ENCODE data around the gene FNDC11.
"Not testable (repeated sequence)": the region's sequence is repeated elsewhere in the genome, so short reads cannot be mapped to it uniquely, and the experiment has no call there.

Gene FNDC11

DNA sequence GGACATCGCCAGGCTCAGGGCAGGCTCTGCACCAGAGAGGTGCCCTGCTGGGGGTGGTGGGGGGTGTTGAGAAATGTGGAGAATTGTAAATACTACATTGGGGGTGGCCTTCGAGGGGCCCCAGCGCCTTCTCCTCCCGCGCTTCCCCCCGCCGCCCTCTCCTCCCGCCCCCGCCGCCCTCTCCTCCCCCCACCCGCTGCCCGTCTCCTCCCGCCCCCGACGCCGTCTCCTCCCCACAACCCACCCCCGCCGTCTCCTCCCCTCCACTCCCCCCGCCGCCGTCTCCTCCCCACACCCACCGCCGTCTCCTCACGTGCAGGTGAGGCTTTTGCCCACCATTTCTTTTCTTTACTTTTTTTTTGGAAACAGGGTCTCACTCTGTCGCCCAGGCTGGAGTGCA, 4.9 kb upstream of the FNDC11 start:
- peaks cover 23% of the 10 kb centered on the region; the same call in 1 of the 2 replicates for H3K4me1 ChIP-seq (ENCODE audit: insufficient read depth, low read length)
- H3K9ac ChIP-seq (ENCODE audit: low read depth, low read length), result no peak overlapping the region
- H3K36me3 ChIP-seq (ENCODE audit: insufficient read depth, low read length), result no peaks in the 10 kb centered on the region
- H3K9me3 ChIP-seq (ENCODE audit: control insufficient read depth, insufficient read depth, low read length), result no peaks in the 10 kb centered on the region

DNA sequence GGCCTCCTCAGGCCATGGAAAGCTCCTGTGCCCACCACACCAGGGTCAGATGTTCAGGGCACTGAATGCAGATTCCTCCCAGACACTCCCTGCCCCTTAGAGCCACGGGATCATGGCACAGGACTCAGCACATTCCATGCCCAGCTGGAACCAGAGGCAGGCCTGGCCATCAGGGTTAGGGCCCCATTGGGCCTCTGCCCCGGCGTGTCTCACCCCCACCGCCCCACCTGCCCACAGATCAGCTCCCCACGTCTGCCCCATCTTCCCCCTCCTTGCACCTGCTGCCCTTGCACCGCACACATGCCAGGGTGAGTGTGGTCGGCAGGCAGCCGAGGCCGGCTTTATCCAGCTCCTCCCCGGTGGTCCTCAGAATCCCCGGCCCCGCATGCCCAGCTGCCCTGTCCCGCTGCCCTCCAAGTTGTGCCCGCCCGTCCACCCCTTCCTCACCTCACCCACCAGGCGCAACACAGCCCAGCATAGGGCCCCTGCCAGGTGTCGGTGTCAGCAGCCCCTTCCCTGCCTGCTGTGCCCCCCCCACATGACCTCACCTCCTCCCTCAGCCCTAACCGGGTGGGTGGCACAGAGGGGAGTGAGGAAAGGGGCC, 4.2 kb upstream of the FNDC11 start:
- Histone ChIP-seq H3K9ac (ENCODE audit: low read depth, low read length) (no peak overlapping the region), H3K36me3 (ENCODE audit: insufficient read depth, low read length) (no peaks in the 10 kb centered on the region), H3K9me3 (ENCODE audit: control insufficient read depth, insufficient read depth, low read length) (no peaks in the 10 kb centered on the region), H3K4me1 (ENCODE audit: insufficient read depth, low read length) (peaks cover 23% of the 10 kb centered on the region; the same call in 1 of the 2 replicates)

DNA sequence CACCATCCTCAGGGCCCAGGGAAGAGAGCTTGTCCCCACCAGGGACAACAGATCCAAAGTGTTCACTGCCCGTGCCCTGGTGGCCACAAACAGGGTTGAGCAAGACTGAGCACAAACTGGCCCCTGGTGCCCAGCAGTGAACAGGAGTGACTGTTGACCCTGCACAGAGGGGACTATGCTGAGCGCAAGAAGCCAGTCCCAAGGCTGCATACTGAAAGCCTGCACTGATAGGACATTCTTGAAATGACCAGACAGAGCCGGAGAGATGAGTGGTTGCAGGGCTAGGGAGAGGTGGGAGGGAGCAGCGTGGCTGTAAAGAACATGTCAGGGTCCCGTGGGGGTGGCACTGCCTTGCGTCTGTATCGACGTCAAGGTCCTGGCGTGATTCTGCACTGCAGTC, 2.9 kb upstream of the FNDC11 start:
- Histone ChIP-seq H3K4me1 (ENCODE audit: insufficient read depth, low read length) (peaks cover 23% of the 10 kb centered on the region; the same call in 1 of the 2 replicates), H3K9me3 (ENCODE audit: control insufficient read depth, insufficient read depth, low read length) (no peaks in the 10 kb centered on the region), H3K36me3 (ENCODE audit: insufficient read depth, low read length) (no peaks in the 10 kb centered on the region), H3K9ac (ENCODE audit: low read depth, low read length) (no peak overlapping the region)

DNA sequence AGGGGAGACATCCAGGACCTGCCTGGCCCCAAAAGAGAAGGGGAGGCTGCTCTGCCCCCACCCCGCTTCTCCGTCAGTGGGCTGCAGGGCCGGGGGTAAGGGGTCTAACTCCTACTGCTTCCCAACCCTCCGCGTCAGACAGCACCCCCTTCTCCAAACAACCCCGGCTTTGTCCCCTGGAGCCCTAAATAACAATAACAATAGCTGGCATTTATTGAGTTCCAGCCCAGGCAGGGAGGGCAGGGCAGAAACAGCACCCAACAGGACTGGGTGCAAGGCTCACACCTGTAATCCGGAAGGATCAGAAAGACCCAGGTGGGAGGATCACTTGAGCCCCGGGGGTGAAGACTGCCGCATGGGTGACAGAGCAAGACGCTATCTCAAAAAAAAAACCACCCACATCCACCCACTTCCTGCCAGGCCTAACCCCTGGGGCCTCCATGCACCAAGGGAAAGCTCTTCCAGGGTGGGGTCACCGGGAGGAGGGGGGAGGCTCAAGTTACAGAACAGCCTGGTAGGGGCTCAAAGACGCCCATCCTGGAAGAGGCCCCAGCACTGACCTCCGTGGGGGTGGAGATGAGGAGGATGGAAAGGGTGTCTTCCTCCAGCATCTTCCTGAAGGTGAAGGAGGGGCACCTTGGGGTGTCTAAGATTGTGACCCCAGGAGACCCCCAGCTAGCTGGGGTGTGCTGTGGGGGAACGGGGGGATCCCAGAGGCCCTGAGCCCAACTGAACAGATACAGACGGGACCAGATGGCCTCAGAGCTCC, 1.3 kb upstream of the FNDC11 start:
- no peaks in the 10 kb centered on the region for H3K9me3 ChIP-seq (ENCODE audit: control insufficient read depth, insufficient read depth, low read length)
- H3K4me1 ChIP-seq (ENCODE audit: insufficient read depth, low read length), result peaks cover 23% of the 10 kb centered on the region; the same call in 1 of the 2 replicates
- H3K36me3 ChIP-seq (ENCODE audit: insufficient read depth, low read length), result no peaks in the 10 kb centered on the region
- peak overlapping the region; percentile 54; the same call in 1 of the 2 replicates for H3K9ac ChIP-seq (ENCODE audit: low read depth, low read length)

DNA sequence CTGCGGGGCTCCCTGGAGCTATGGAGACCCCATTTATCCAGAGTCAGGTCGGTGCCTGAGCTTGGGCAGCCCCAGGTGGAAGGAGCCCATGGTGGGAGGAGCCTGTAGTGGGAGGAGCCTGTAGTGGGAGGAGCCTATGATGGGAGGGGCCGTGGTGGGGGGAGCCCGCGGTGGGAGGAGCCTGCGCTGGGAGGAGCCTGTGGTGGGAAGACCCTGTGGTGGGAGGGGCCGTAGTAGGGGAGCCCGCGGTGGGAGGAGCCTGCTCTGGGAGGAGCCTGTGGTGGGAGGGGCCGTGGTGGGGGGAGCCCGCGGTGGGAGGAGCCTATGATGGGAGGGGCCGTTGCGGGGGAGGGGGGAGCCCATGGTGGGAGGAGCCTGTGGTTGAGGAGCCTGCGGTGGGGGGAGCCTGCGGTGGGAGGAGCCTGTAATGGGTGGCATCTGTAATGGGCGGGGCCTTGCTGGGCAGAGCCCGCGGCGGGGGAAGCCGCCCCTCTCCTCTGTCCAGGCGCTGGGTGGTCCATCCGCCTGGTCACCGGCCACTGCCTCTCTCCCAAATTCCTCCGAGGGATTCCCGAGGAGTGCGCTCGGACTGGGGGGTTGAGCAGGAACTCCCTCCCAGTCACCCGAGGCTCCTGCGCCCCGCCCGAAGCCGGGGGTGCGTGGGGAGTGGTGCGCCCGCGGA, 567 bp upstream of the FNDC11 start:
- Histone ChIP-seq H3K9me3 (ENCODE audit: control insufficient read depth, insufficient read depth, low read length) (no peaks in the 10 kb centered on the region), H3K36me3 (ENCODE audit: insufficient read depth, low read length) (no peaks in the 10 kb centered on the region), H3K4me1 (ENCODE audit: insufficient read depth, low read length) (peaks cover 16% of the 10 kb centered on the region; the same call in 1 of the 2 replicates), H3K9ac (ENCODE audit: low read depth, low read length) (peak overlapping the region; percentile 90; the same call in 1 of the 2 replicates)

DNA sequence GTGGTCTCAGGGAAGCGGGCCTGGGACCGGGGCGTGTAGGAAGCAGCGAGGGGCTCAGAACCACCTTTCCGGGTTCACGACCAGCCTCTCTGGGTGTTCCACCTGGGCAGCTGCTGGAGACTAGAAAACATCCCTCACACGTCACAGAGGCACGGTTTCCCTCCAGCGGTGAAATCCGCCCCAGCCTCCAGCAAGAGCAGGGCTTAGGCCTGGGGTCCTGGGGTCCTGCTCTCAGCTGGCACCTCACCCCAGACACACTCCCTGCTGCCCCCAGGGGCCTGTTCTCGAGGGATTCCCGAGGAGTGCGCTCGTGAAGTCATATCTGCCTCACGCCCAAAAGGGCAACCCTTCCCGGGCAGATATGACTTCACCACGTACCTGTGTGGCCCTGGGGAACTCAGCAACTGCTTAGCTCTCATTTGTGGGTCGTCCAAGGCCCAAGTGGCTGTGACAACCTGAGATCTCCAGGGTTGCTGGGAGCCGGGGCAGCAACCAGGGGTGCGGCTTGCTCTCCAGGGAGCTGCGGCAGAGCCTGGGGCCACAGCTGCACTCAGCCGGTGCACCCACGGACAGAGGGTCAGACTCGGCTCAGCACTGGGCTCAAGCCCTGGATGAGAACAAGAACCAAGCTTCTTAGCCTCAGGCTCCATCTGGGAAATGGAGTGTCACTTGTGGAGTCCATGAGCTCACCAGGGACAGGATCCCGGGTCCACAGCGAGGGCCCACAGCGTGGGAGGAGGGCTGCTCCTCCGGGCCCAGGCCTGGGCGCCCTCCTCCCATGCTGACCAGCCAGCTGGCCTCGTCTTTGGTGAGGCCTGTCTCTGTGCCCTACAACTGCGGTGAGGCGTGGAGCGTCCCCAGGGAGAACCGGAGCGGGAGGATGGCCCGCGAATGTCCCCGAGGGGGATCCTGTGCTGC, 661 bp downstream of the FNDC11 start:
- Histone ChIP-seq H3K4me1 (ENCODE audit: insufficient read depth, low read length) (peaks cover 8% of the 10 kb centered on the region; the same call in 1 of the 2 replicates), H3K36me3 (ENCODE audit: insufficient read depth, low read length) (no peaks in the 10 kb centered on the region), H3K9me3 (ENCODE audit: control insufficient read depth, insufficient read depth, low read length) (no peaks in the 10 kb centered on the region), H3K9ac (ENCODE audit: low read depth, low read length) (peak overlapping the region; percentile 90; the same call in 1 of the 2 replicates)

DNA sequence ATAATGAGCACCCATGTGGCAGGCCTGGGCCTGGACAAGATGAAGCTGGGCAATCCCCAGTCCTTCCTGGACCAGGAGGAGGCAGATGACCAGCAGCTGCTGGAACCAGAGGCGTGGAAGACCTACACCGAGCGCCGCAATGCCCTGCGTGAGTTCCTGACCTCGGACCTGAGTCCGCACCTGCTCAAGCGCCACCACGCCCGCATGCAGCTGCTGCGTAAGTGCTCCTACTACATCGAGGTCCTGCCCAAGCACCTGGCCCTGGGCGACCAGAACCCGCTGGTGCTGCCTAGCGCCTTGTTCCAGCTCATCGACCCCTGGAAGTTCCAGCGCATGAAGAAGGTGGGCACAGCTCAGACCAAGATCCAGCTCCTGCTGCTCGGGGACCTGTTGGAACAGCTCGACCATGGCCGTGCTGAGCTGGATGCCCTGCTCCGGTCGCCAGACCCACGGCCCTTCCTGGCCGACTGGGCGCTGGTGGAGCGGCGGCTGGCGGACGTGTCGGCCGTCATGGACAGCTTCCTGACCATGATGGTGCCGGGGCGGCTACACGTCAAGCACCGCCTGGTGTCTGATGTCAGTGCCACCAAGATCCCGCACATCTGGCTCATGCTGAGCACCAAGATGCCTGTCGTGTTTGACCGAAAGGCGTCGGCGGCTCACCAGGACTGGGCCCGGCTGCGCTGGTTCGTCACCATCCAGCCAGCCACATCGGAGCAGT, 1.9 kb downstream of the FNDC11 start:
- Histone ChIP-seq H3K36me3 (ENCODE audit: insufficient read depth, low read length) (no peaks in the 10 kb centered on the region), H3K9me3 (ENCODE audit: control insufficient read depth, insufficient read depth, low read length) (no peaks in the 10 kb centered on the region), H3K4me1 (ENCODE audit: insufficient read depth, low read length) (peaks cover 7% of the 10 kb centered on the region; the same call in 1 of the 2 replicates), H3K9ac (ENCODE audit: low read depth, low read length) (no peak overlapping the region)

DNA sequence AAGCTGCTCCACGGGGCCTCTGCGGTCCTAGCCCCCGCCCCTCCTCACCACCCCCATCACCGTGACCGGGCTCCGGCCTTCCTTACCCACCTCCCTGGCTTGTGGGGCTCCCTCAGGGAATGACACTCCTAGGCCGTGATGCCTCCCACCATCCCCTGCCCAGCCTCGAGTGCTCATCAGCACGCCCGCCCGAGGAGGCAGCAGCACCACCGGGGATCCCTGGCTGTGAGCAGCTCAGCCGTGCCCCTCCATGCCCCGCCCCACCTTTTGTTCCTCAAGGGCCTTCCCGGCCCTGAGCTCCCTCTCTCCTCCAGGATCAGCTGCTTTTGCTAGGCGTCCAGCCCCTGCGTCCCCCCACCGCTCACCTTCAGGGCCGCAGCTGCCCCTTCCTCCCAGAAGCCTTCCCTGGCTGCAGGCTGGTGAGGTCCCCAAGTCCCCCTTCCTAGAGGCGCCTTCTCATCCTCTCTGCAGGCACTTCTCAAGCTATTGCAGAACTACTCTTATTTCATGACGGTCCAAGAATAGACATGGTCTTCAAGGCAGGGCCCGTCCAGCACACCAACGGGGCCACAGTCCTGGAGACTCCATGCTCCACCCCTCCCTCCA, 3.0 kb downstream of the FNDC11 start:
- Histone ChIP-seq H3K9ac (ENCODE audit: low read depth, low read length) (no peak overlapping the region), H3K9me3 (ENCODE audit: control insufficient read depth, insufficient read depth, low read length) (no peaks in the 10 kb centered on the region), H3K4me1 (ENCODE audit: insufficient read depth, low read length) (peaks cover 7% of the 10 kb centered on the region; the same call in 1 of the 2 replicates), H3K36me3 (ENCODE audit: insufficient read depth, low read length) (no peaks in the 10 kb centered on the region)

DNA sequence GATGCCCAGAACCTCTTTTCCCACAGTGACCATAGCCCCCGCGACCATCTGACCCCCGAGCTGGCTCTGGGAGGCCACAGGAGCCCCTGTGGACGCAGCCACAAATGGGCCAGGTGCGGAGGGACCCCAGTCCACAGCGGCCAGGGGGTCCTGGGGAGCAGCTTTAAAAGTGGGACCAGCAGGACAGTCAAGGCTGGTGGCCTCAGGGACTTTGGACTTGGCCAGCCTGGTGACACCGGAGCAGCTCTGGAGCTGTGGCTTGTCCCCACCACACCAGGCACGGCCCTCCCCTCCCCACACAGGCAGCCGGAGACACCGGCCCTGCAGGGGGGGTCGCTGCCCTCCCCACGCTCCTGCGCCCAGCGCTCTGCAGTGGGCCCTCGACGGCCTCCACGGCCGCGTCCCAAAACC, 3.5 kb downstream of the FNDC11 start:
- no peaks in the 10 kb centered on the region for H3K9me3 ChIP-seq (ENCODE audit: control insufficient read depth, insufficient read depth, low read length)
- no peaks in the 10 kb centered on the region for H3K36me3 ChIP-seq (ENCODE audit: insufficient read depth, low read length)
- H3K9ac ChIP-seq (ENCODE audit: low read depth, low read length), result no peak overlapping the region
- peaks cover 6% of the 10 kb centered on the region; the same call in 1 of the 2 replicates for H3K4me1 ChIP-seq (ENCODE audit: insufficient read depth, low read length)

DNA sequence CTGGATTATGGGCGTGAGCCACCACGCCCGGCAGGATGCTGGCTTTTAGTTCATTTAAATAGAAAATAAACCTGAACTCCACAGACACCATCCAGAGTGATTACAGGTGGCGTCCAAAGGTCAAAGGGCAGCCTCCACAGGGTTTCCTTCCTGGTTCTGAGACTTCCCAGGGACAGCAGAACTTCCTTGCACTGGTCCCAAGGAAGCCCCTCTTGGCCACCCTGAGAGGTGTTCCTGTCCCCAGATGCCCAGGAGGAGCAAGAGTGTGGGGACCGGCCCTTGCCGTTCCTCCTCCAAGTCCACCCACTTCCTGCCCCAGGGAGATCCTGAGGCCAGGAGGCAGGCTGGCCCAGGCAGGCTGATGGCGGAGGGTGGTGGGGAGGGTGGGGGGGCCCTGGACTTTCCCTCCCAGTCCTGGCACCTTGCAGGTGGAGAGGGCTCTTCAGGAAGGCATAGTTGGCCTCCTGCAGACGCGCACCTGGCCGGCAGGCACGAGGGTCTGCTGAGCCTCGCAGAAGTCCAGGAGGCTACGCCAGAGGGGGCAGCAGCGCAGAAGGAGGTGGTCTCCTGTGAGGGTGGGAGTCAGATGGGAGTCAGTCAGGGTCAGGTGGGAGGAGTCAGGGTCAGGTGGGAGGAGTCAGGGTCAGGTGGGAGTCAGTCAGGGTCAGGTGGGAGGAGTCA, 5.0 kb downstream of the FNDC11 start:
- no peaks in the 10 kb centered on the region for H3K4me1 ChIP-seq (ENCODE audit: insufficient read depth, low read length)
- no peaks in the 10 kb centered on the region for H3K9me3 ChIP-seq (ENCODE audit: control insufficient read depth, insufficient read depth, low read length)
- no peak overlapping the region for H3K9ac ChIP-seq (ENCODE audit: low read depth, low read length)
- H3K36me3 ChIP-seq (ENCODE audit: insufficient read depth, low read length), result no peaks in the 10 kb centered on the region

DNA sequence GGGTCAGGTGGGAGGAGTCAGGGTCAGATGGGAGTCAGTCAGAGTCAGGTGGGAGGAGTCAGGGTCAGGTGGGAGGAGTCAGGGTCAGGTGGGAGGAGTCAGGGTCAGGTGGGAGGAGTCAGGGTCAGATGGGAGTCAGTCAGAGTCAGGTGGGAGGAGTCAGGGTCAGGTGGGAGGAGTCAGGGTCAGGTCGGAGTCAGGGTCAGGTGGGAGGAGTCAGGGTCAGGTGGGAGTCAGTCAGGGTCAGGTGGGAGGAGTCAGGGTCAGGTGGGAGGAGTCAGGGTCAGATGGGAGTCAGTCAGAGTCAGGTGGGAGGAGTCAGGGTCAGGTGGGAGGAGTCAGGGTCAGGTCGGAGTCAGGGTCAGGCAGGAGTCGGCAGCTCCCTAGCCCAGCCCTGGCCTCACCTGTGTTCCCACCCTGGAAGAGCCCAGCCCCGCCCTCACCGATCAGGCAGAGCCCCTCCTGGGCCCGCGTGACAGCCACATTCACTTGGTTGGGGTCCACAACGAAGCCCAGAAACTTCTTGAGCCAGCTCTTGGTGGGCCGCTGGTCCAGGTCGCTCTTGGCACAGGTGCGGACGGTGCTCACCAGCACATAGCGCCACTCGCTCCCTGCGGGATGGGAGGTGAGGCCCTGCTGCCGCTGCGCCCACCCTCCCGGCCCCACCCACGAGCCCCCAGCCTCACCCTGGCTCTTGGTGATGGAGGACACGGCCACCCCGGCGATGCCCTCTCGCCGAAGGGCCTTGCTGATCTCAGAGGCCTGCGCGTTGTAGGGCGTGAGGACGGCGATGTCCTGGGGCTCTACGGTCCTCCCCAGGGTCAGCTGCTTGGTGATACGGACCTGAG, 5.8 kb downstream of the FNDC11 start:
- not testable (repeated sequence) for H3K9ac ChIP-seq (ENCODE audit: low read depth, low read length); H3K9me3 ChIP-seq (ENCODE audit: control insufficient read depth, insufficient read depth, low read length); H3K36me3 ChIP-seq (ENCODE audit: insufficient read depth, low read length); H3K4me1 ChIP-seq (ENCODE audit: insufficient read depth, low read length)

DNA sequence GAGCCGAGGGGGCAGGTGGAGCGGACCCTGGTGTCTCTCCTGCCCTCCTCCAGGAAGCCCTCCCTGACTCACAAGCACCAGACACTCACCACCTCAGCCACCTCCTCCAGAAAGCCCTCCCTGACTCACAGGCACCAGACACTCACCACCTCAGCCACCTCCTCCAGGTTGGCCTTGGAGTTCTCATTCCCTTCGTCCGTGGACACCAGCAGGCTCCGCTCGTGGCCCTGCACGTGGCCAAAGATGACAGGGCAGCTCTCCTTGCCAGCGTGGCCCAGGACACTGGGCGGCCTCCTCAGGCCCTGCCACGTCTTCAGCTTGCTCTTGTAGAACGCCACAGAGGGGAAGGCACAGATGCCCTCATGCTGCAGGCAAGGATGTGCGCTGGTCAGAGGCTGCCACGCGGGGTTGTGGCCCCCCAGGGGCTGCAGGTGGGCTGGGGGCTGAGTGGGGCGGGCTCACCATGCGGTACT, 6.4 kb downstream of the FNDC11 start:
- Histone ChIP-seq H3K36me3 (ENCODE audit: insufficient read depth, low read length) (no peaks in the 10 kb centered on the region), H3K4me1 (ENCODE audit: insufficient read depth, low read length) (no peaks in the 10 kb centered on the region), H3K9me3 (ENCODE audit: control insufficient read depth, insufficient read depth, low read length) (no peaks in the 10 kb centered on the region), H3K9ac (ENCODE audit: low read depth, low read length) (no peak overlapping the region)
